Body of pancreas (tissue), 4 donors: Measurements from ENCODE around the gene NECTIN1. TPM values are rescaled to one million over a fixed set of nuclear protein-coding genes. Genes with fewer than 3 reads are reported as not detected.

Experiments used
- ATAC-seq: fragments of 150-250 bp; one replicate; pipeline ENCODE4 v1.9.1; 2016
- DNase-seq, 4 donors: peaks; one replicate each; pipeline ENCODE4 v3.0.0-alpha.2; 2019
- H3K27ac ChIP-seq, 4 donors: fragments of 200-600 bp; sonication (generic); 1 replicate in 3 of 4; 2 replicates in 1 of 4; pipeline versions ENCODE4 v1.5.1 to v1.6.1; 2016 to 2019; ENCODE audit warnings: mild to moderate bottlenecking in 1 of 4, mixed read lengths in 1 of 4, moderate library complexity in 1 of 4
- H3K27me3 ChIP-seq, 2 donors: fragments of 200-600 bp; sonication (generic); one replicate each; pipeline ENCODE4 v1.6.0; 2016; ENCODE audit warnings: mild to moderate bottlenecking in 1 of 2
- H3K36me3 ChIP-seq, 2 donors: fragments of 200-600 bp; sonication (generic); replicated peaks in 1 of 2; 2 replicates each; pipeline ENCODE4 v1.5.1; 2016; ENCODE audit warnings: low read depth in 2 of 2; ENCODE audit not compliant: insufficient read depth in 1 of 2
- H3K4me1 ChIP-seq: fragments of 200-600 bp; sonication (generic); one replicate; pipeline ENCODE4 v1.6.0; 2016
- H3K4me3 ChIP-seq, 2 donors: fragments of 200-600 bp; sonication (generic); 1 replicate in 1 of 2; 2 replicates in 1 of 2; pipeline ENCODE4 v1.5.1; 2016 to 2019
- H3K9me3 ChIP-seq, 3 donors: fragments of 200-600 bp; sonication (generic); 1 replicate in 2 of 3; 2 replicates in 1 of 3; pipeline ENCODE4 v1.5.1; 2016
- POLR2A ChIP-seq, 3 donors: fragments of 450-650 bp; IDR thresholded peaks; one replicate each; pipeline ENCODE4 v1.6.1; 2016; ENCODE audit warnings: antibody characterized with exemption in 3 of 3, mild to moderate bottlenecking in 2 of 3
- WGBS, 2 donors: methylation state at CpG; one replicate each; pipeline ENCODE4 v1.1.5; 2017; 5-methylcytosine and 5-hydroxymethylcytosine counted together
- intact Hi-C: fragments of 100-400 bp; cut with DNase I; formaldehyde crosslinking; loops from one replicate; pipeline ENCODE4 v1.15.1; 2023
- total RNA-seq, 2 donors: library from RNA; depleted of rRNA; stranded (reverse); fragments of >200 nt; gene quantifications; one replicate each; pipeline ENCODE4 v1.1.0, GENCODE V29; 2016
- TF ChIP-seq, protein P1 (sequence below), 7 experiments: fragments of 450-650 bp in 4 of 7; fragments of 200-600 bp in 3 of 7; sonication (generic) in 3 of 7; IDR thresholded peaks; one replicate each; pipeline ENCODE4 v1.5.1; 2016 to 2019; ENCODE audit warnings: antibody characterized with exemption in 7 of 7

NECTIN1 gene
- total RNA-seq, 2 donors from 2014 or later, result 7.3 to 31.6 TPM

DNA sequence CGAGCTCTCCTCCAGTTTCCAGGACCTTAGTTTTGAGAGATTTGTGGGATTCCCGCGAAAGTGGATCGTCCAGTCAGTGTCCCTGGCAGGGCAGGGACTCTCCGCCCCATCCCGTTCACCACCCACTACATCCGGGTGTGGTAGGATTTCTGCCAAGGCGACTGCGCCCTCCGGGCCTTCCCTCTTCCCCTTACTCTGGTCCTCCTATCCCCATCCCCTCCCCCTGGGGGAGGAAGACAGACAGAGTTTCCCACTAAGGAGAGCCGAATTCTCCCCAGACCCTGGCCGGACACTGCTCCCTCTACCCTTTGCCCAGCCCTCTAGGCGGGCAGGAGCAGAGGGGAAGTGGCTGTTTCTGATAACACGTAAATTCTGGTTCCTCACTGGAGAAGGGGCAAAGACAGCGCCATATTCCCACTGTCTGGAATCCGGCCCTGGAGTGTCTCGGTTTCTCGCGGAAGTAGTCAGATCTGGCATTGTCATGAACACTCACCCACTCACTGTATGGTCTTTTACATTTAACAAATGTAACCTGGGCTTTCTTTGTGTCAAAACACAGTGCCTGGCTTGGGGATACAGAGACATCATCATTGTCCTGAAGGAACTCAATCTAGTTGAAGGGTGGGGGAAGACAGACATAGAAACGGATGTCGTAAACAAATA, 1.1 kb upstream of the NECTIN1 start:
- no peaks in the 10 kb centered on the region for H3K9me3 ChIP-seq
- intact Hi-C loops, result loop anchor here (5.0 kb wide), 1 partner anchor 68 kb away; no protein-coding TSS in a partner anchor
- H3K4me1 ChIP-seq, result peaks cover 44% of the 10 kb centered on the region
- H3K4me3 ChIP-seq, result peak overlapping the region; percentile 20 to 38
- no peaks in the 10 kb centered on the region for H3K36me3 ChIP-seq
- H3K27me3 ChIP-seq, result no peaks in the 10 kb centered on the region
- ATAC-seq (peak; percentile 39), DNase-seq (peak; percentile 62 to 72 (median 71))
- H3K27ac ChIP-seq, result peak overlapping the region; percentile 18 to 95 (median 90)
- TF ChIP-seq POLR2A (IDR thresholded peaks at IDR 0.05), result peak in 1 of 3 donors; percentile 30
- TF ChIP-seq, protein P1, sequence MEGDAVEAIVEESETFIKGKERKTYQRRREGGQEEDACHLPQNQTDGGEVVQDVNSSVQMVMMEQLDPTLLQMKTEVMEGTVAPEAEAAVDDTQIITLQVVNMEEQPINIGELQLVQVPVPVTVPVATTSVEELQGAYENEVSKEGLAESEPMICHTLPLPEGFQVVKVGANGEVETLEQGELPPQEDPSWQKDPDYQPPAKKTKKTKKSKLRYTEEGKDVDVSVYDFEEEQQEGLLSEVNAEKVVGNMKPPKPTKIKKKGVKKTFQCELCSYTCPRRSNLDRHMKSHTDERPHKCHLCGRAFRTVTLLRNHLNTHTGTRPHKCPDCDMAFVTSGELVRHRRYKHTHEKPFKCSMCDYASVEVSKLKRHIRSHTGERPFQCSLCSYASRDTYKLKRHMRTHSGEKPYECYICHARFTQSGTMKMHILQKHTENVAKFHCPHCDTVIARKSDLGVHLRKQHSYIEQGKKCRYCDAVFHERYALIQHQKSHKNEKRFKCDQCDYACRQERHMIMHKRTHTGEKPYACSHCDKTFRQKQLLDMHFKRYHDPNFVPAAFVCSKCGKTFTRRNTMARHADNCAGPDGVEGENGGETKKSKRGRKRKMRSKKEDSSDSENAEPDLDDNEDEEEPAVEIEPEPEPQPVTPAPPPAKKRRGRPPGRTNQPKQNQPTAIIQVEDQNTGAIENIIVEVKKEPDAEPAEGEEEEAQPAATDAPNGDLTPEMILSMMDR (IDR thresholded peaks at IDR 0.05), result no peak
- WGBS, 2 donors, result 15 to 17% methylated on average over 19 to 21 of the region's 21 CpGs

DNA sequence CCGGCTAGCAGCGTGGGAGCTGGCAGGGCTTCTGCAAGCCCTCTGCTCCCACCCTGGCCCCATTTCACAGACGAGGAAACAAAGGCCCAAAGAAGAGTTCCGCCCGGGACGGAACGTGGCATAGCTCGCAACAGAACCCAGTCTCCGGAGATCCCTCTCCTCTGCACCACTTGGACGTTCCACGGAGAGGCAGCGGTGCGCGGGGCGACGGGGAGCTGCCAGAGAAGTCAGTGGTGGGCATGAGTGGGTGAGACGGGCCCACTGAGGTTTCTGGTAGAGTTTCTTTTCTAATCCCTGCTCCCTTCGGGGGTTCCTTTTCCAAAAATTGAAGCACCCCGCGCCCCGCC, 554 bp upstream of the NECTIN1 start:
- intact Hi-C loops, result no loop called here

GRCh38 chr11:119728211-119728626, 781 bp downstream of the NECTIN1 start:
- Histone ChIP-seq H3K9me3 (no peaks in the 10 kb centered on the region), H3K4me3 (peak overlapping the region; percentile 75 to 99)
- peak in 3 of 4 donors; percentile 41 to 54 (median 44) for DNase-seq

More for the DNA sequence above, 554 bp upstream of the NECTIN1 start:
- peak; percentile 22 for ATAC-seq
- no peak for DNase-seq
- peaks cover 39% of the 10 kb centered on the region for H3K4me1 ChIP-seq
- peak overlapping the region; percentile 20 to 38 for H3K4me3 ChIP-seq
- H3K27me3 ChIP-seq, result no peaks in the 10 kb centered on the region
- WGBS, 2 donors, result 1 to 2% methylated on average over 16 to 19 of the region's 21 CpGs
- H3K9me3 ChIP-seq, result no peaks in the 10 kb centered on the region
- no peaks in the 10 kb centered on the region for H3K36me3 ChIP-seq
- peak overlapping the region; percentile 89 to 95 (median 90) for H3K27ac ChIP-seq
- TF ChIP-seq POLR2A (IDR thresholded peaks at IDR 0.05), result no peak
- TF ChIP-seq, protein P1 (IDR thresholded peaks at IDR 0.05), result peak in 1 of 7 experiments; percentile 38

GRCh38 chr11:119727523-119728151, 1.4 kb downstream of the NECTIN1 start:
- 0% methylated on average over 25 to 42 of the region's 48 CpGs for WGBS, 2 donors
- intact Hi-C loops, result no loop called here
- Histone ChIP-seq H3K27me3 (no peaks in the 10 kb centered on the region), H3K4me3 (peak overlapping the region; percentile 75 to 99), H3K4me1 (peaks cover 47% of the 10 kb centered on the region), H3K36me3 (no peaks in the 10 kb centered on the region), H3K9me3 (no peaks in the 10 kb centered on the region), H3K27ac (peak overlapping the region; percentile 89 to 95 (median 90))
- TF ChIP-seq, protein P1 (IDR thresholded peaks at IDR 0.05), result peak in 5 of 7 experiments; percentile 19 to 35 (median 29)
- no peak for TF ChIP-seq POLR2A (IDR thresholded peaks at IDR 0.05)
- ATAC-seq (peak; percentile 24), DNase-seq (peak; percentile 40 to 69 (median 58))

More at GRCh38 chr11:119728211-119728626, 781 bp downstream of the NECTIN1 start:
- WGBS, 2 donors, result 1 to 2% methylated on average over 28 to 30 of the region's 30 CpGs
- intact Hi-C loops, result no loop called here
- no peaks in the 10 kb centered on the region for H3K27me3 ChIP-seq
- peak overlapping the region; percentile 89 to 95 (median 90) for H3K27ac ChIP-seq
- peaks cover 42% of the 10 kb centered on the region for H3K4me1 ChIP-seq
- no peaks in the 10 kb centered on the region for H3K36me3 ChIP-seq
- TF ChIP-seq POLR2A (IDR thresholded peaks at IDR 0.05), result peak in 1 of 3 donors; percentile 28
- TF ChIP-seq, protein P1 (IDR thresholded peaks at IDR 0.05), result no peak
- ATAC-seq, result peak; percentile 4
